ENCODE results near the gene ACTR3C.
"Not testable (repeated sequence)": the region's sequence is repeated elsewhere in the genome, so short reads cannot be mapped to it uniquely, and the experiment has no call there.

- not testable (repeated sequence) for TF ChIP-seq SP1 (IDR thresholded peaks at IDR 0.05); TARDBP (IDR thresholded peaks at IDR 0.05); ELF4 (IDR thresholded peaks at IDR 0.05); ARNT (IDR thresholded peaks at IDR 0.05); FOXM1 (IDR thresholded peaks at IDR 0.05; ENCODE audit: borderline replicate concordance); PKNOX1 (IDR thresholded peaks at IDR 0.05); BHLHE40 (IDR thresholded peaks at IDR 0.05; ENCODE audit: borderline replicate concordance); FOXA1 (IDR thresholded peaks at IDR 0.05)
Observed at GRCh38 chr7:150205866-150206265, 117.5 kb downstream of the ACTR3C start.
